ENCODE results near the gene OR2D3.

GRCh38 chr11:6900327-6900999 lies 20.3 kb upstream of the OR2D3 start:
- TF ChIP-seq CTCF (IDR thresholded peaks at IDR 0.05) (no peak), EP300 (IDR thresholded peaks at IDR 0.05) (no peak), POLR2A (IDR thresholded peaks at IDR 0.05) (no peak)
